Smooth muscle cell (in vitro differentiated cells): ENCODE data around the gene ZNF778. TPM values are rescaled to one million over a fixed set of nuclear protein-coding genes. Genes with fewer than 3 reads are reported as not detected.

Experiments used
- DNase-seq: peaks from one replicate; lab custom pipeline; 2025; ENCODE audit not compliant: unreplicated experiment; lab: John Stamatoyannopoulos, UW
- H2AFZ ChIP-seq: fragments of 200-600 bp; sonication (generic); 2 replicates; pipeline ENCODE4 v1.6.0; 2016; ENCODE audit warnings: antibody characterized with exemption, low read depth, mild to moderate bottlenecking
- H3F3A ChIP-seq: fragments of 200-600 bp; sonication (generic); 2 replicates; pipeline ENCODE4 v1.6.0; 2017; ENCODE audit warnings: antibody characterized with exemption, low read depth
- H3K27ac ChIP-seq: fragments of 200-600 bp; sonication (generic); 2 replicates; pipeline ENCODE4 v1.5.1; 2016; ENCODE audit warnings: low read depth, mild to moderate bottlenecking
- H3K27me3 ChIP-seq: fragments of 200-600 bp; sonication (generic); 2 replicates; pipeline ENCODE4 v1.6.1; 2016; ENCODE audit warnings: low read depth, mild to moderate bottlenecking
- H3K36me3 ChIP-seq: fragments of 200-600 bp; sonication (generic); 2 replicates; pipeline ENCODE4 v1.5.1; 2016; ENCODE audit warnings: low read depth
- H3K4me1 ChIP-seq: fragments of 200-600 bp; sonication (generic); 2 replicates; pipeline ENCODE4 v1.5.1; 2016; ENCODE audit warnings: low read depth
- H3K4me2 ChIP-seq: fragments of 200-600 bp; sonication (generic); 2 replicates; pipeline ENCODE4 v1.6.0; 2016; ENCODE audit warnings: mild to moderate bottlenecking
- H3K4me3 ChIP-seq: fragments of 200-600 bp; sonication (generic); 2 replicates; pipeline ENCODE4 v1.5.1; 2016; ENCODE audit warnings: mild to moderate bottlenecking
- H3K79me2 ChIP-seq: fragments of 200-600 bp; sonication (generic); 2 replicates; pipeline ENCODE4 v1.6.0; 2016; ENCODE audit warnings: low read depth, mild to moderate bottlenecking
- H3K9ac ChIP-seq: fragments of 200-600 bp; sonication (generic); 2 replicates; pipeline ENCODE4 v1.6.0; 2016; ENCODE audit warnings: low read depth
- H3K9me3 ChIP-seq: fragments of 200-600 bp; sonication (generic); replicated peaks from 2 replicates; pipeline ENCODE4 v1.5.1; 2016; ENCODE audit warnings: low read depth
- H4K20me1 ChIP-seq: fragments of 200-600 bp; sonication (generic); 2 replicates; pipeline ENCODE4 v1.6.0; 2016; ENCODE audit warnings: low read depth
- WGBS: methylation state at CpG from one replicate; pipeline ENCODE4 v1.1.7; 2016; ENCODE audit warnings: low lambda C conversion rate; 5-methylcytosine and 5-hydroxymethylcytosine counted together
- polyA plus RNA-seq: library from polyadenylated mRNA; unstranded; fragments of >200 nt; fragmentation: Nextera tagmentation; extraction: Ambion mirVana; gene quantifications from 2 replicates; pipeline ENCODE4 v1.2.1, GENCODE V29; 2016
- total RNA-seq: library from RNA; depleted of rRNA; stranded (reverse); fragments of >200 nt; gene quantifications from 2 replicates; pipeline ENCODE4 v1.2.3, GENCODE V29; 2014
- TF ChIP-seq, protein P1 (sequence below): fragments of 200-600 bp; sonication (generic); IDR thresholded peaks from 2 replicates; pipeline ENCODE4 v1.5.1; 2017; ENCODE audit warnings: borderline replicate concordance, mild to moderate bottlenecking, antibody characterized with exemption; ENCODE audit not compliant: insufficient read depth, poor library complexity, severe bottlenecking

Gene ZNF778
- total and polyA plus RNA-seq, 2 experiments from 2014 or later = 3.0 to 6.2 TPM

DNA sequence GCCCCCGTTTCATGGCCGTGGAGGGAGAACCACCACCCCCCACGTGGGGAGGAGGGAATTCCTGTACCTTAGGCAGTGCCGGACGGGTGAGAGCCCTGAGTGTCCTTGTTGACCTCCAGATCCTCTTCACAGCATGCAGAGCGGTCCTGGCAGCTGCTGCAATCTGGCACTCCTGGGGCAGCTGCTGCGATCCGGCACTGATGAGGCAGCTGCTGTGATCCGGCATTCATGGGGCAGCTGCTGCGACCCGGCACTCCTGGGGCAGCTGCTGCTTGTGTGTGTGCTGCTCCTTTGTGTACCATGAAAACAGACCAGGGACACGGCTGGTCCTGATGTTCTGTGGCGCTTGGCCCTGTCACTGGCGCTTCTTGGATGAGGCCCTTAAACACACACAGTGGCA, 12.8 kb downstream of the ZNF778 start:
- no peaks in the 10 kb centered on the region for H3F3A ChIP-seq
- H3K9ac ChIP-seq = no peak overlapping the region
- H3K36me3 ChIP-seq = peaks cover 61% of the 10 kb centered on the region
- H3K79me2 ChIP-seq = peaks cover 4% of the 10 kb centered on the region
- no peak overlapping the region for H3K4me2 ChIP-seq
- no peak overlapping the region for H3K27ac ChIP-seq
- no peaks in the 10 kb centered on the region for H3K27me3 ChIP-seq
- no peak overlapping the region for H3K4me3 ChIP-seq
- peaks cover 34% of the 10 kb centered on the region for H3K9me3 ChIP-seq
- H2AFZ ChIP-seq = no peak overlapping the region
- DNase-seq = no peak
- TF ChIP-seq, protein P1, sequence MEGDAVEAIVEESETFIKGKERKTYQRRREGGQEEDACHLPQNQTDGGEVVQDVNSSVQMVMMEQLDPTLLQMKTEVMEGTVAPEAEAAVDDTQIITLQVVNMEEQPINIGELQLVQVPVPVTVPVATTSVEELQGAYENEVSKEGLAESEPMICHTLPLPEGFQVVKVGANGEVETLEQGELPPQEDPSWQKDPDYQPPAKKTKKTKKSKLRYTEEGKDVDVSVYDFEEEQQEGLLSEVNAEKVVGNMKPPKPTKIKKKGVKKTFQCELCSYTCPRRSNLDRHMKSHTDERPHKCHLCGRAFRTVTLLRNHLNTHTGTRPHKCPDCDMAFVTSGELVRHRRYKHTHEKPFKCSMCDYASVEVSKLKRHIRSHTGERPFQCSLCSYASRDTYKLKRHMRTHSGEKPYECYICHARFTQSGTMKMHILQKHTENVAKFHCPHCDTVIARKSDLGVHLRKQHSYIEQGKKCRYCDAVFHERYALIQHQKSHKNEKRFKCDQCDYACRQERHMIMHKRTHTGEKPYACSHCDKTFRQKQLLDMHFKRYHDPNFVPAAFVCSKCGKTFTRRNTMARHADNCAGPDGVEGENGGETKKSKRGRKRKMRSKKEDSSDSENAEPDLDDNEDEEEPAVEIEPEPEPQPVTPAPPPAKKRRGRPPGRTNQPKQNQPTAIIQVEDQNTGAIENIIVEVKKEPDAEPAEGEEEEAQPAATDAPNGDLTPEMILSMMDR = no peak
- WGBS = 98% methylated on average over 14 of the region's 14 CpGs
- H3K4me1 ChIP-seq = no peaks in the 10 kb centered on the region
- H4K20me1 ChIP-seq = no peaks in the 10 kb centered on the region

DNA sequence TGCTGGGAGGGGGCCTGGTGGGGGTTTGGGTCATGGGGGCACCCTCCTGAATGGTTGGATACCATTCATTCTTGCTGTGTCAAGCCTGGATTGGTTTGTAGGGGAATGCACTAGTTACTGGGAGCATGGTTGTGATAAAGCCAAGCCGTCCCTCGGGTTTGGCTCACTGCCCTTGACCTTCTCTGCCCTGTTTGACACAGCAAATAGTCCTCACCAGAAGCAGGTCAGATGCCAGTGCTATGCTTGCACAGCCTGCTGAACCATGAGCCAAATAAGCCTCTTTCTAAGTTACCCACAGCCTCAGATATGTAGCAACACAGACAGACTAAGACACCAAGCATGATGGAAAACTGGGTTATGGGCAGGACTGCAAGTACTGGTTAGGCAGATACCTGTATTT, 14.6 kb downstream of the ZNF778 start:
- peaks cover 22% of the 10 kb centered on the region for H3K9me3 ChIP-seq

DNA sequence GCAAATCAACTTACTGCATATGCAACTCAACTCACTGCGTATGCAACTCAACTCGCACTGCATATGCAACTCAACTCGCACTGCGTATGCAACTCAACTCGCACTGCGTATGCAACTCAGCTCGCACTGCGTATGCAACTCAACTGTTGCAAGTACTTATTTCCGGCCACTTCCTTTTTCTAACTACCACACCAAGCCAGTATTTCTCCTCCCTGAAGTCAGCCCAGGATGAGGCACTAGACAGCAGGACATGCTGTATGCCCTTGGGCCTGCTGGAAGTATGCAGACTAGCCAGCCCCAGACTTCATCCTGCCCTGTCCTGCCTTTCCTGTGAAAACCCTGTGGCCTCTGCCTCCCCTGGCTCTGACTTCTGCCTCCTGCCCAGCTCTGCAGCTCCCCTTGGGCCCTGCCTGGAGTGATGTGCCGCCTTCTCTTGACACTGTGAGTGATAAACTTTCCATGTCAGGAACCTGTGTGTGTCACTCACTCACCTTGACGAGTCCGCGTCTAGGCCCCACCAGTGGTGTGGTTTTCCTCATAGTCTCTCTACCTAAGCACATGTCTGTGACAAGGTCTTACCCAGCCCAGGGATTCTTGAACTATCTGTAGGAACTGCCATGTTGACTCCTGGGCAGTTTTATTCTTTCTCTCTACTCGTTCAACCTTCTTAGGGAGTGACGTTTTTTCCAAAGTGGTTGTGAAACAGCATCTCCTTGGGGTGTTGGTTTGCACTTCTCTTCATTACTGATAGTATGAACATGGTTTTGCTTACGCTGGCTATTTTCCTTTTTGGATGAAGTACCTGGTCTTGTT, 16.4 kb downstream of the ZNF778 start:
- Histone ChIP-seq H3K4me3 (no peak overlapping the region), H3K9ac (no peak overlapping the region), H3K27ac (no peak overlapping the region), H3K79me2 (no peaks in the 10 kb centered on the region), H3K27me3 (no peaks in the 10 kb centered on the region), H2AFZ (no peak overlapping the region), H3K4me1 (no peaks in the 10 kb centered on the region), H3F3A (no peaks in the 10 kb centered on the region), H3K9me3 (peaks cover 4% of the 10 kb centered on the region), H3K4me2 (no peak overlapping the region), H3K36me3 (peaks cover 26% of the 10 kb centered on the region), H4K20me1 (no peaks in the 10 kb centered on the region)
- TF ChIP-seq, protein P1 = no peak
- 98% methylated on average over 16 of the region's 16 CpGs for WGBS
- no peak for DNase-seq

More for the DNA sequence above, 14.6 kb downstream of the ZNF778 start:
- Histone ChIP-seq H3K9ac (no peak overlapping the region), H3K27ac (no peak overlapping the region), H3K36me3 (peaks cover 44% of the 10 kb centered on the region), H3K79me2 (peaks cover 4% of the 10 kb centered on the region), H3K27me3 (no peaks in the 10 kb centered on the region), H3K4me2 (no peak overlapping the region), H3K4me3 (no peak overlapping the region), H2AFZ (no peak overlapping the region), H3K4me1 (no peaks in the 10 kb centered on the region), H4K20me1 (no peaks in the 10 kb centered on the region), H3F3A (no peaks in the 10 kb centered on the region)
- TF ChIP-seq, protein P1 = no peak
- 96% methylated on average over 2 of the region's 2 CpGs for WGBS
- no peak for DNase-seq

DNA sequence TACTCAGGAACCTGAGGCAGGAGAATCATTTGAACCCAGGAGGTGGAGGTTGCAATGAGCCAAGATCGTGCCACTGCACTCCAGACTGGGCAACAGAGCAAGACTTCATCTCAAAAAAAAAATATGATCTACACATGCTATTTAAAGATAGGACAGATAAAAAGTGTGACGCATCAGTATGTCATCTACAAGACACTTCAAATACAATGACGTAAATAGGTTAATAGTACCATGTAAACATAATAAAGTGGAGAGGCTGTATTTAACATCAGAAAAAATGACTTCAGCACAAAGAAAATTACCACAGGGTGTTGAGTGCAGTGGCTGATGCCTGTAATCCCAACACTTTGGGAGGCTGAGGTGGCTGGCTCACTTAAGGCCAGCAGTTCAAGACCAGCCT, 20.2 kb downstream of the ZNF778 start:
- Histone ChIP-seq H3K27me3 (no peaks in the 10 kb centered on the region), H3K36me3 (peaks cover 6% of the 10 kb centered on the region), H3K9ac (no peak overlapping the region), H3K79me2 (no peaks in the 10 kb centered on the region), H3K27ac (no peak overlapping the region), H3K4me1 (no peaks in the 10 kb centered on the region), H2AFZ (no peak overlapping the region), H3K4me3 (no peak overlapping the region), H3K9me3 (no peaks in the 10 kb centered on the region), H3K4me2 (no peak overlapping the region), H3F3A (peaks cover 8% of the 10 kb centered on the region), H4K20me1 (no peaks in the 10 kb centered on the region)
- no peak for DNase-seq
- WGBS = 91% methylated on average over 3 of the region's 3 CpGs
- TF ChIP-seq, protein P1 = no peak
